PFSK-1 (cell line): ENCODE data around the gene MUCL3.

ENCODE experiments used
- FOXP2 ChIP-seq: optimal IDR thresholded peaks from 2 replicates; pipeline ENCODE3; 2011; ENCODE audit warnings: borderline replicate concordance, control low read depth, inconsistent platforms; ENCODE audit not compliant: insufficient read depth; ENCODE audit errors: extremely low read length, extremely low read depth
- POLR2AphosphoS5 ChIP-seq: IDR thresholded peaks from 2 replicates; pipeline ENCODE4 v1.6.1; 2012; ENCODE audit warnings: low read depth, mild to moderate bottlenecking, control low read depth, low read length, moderate library complexity
- REST ChIP-seq, 2 experiments: IDR thresholded peaks; 2 replicates each; pipeline versions ENCODE4 v1.6.1 to v1.8.0; 2011 to 2012; ENCODE audit warnings: low read depth in 2 of 2, low read length in 2 of 2, control low read depth in 1 of 2, inconsistent platforms in 1 of 2, mild to moderate bottlenecking in 1 of 2, moderate library complexity in 1 of 2; ENCODE audit not compliant: insufficient read depth in 1 of 2
- SIN3A ChIP-seq: IDR thresholded peaks from 2 replicates; pipeline ENCODE4 v1.6.1; 2012; ENCODE audit warnings: mild to moderate bottlenecking, low read length, moderate library complexity, borderline replicate concordance; ENCODE audit not compliant: insufficient read depth
- TAF1 ChIP-seq: IDR thresholded peaks from 2 replicates; pipeline ENCODE4 v1.6.1; 2012; ENCODE audit warnings: low read length, control low read depth, borderline replicate concordance; ENCODE audit not compliant: insufficient read depth

The MUCL3 gene

GRCh38 chr6:30944051-30944450 is 3.3 kb downstream of the MUCL3 start:
- TF ChIP-seq POLR2AphosphoS5 (no peak), SIN3A (no peak), REST (IDR thresholded peaks at IDR 0.05; ENCODE audit: insufficient read depth in 1 of 2, low read depth in 2 of 2, low read length in 2 of 2) (no peak), TAF1 (no peak), FOXP2 (no peak)

GRCh38 chr6:30945281-30945680 is 4.5 kb downstream of the MUCL3 start:
- no peak for TF ChIP-seq REST (IDR thresholded peaks at IDR 0.05; ENCODE audit: insufficient read depth in 1 of 2, low read depth in 2 of 2, low read length in 2 of 2)

- TF ChIP-seq FOXP2 (no peak), POLR2AphosphoS5 (no peak), REST (IDR thresholded peaks at IDR 0.05; ENCODE audit: insufficient read depth in 1 of 2, low read depth in 2 of 2, low read length in 2 of 2) (no peak), SIN3A (no peak), TAF1 (no peak)
These were observed 6.5 kb downstream of the MUCL3 start for GRCh38 chr6:30947231-30947630.

GRCh38 chr6:30948811-30949210 is 8.0 kb downstream of the MUCL3 start:
- TF ChIP-seq FOXP2 (no peak), SIN3A (no peak), TAF1 (no peak), REST (IDR thresholded peaks at IDR 0.05; ENCODE audit: insufficient read depth in 1 of 2, low read depth in 2 of 2, low read length in 2 of 2) (no peak), POLR2AphosphoS5 (no peak)

GRCh38 chr6:30951907-30952469 is 11.2 kb downstream of the MUCL3 start:
- TF ChIP-seq TAF1: no peak
- TF ChIP-seq FOXP2: no peak
- TF ChIP-seq REST (IDR thresholded peaks at IDR 0.05; ENCODE audit: insufficient read depth in 1 of 2, low read depth in 2 of 2, low read length in 2 of 2): no peak
- no peak for TF ChIP-seq SIN3A
- no peak for TF ChIP-seq POLR2AphosphoS5
